ENCODE data around the gene MTOR.

MTOR gene

DNA sequence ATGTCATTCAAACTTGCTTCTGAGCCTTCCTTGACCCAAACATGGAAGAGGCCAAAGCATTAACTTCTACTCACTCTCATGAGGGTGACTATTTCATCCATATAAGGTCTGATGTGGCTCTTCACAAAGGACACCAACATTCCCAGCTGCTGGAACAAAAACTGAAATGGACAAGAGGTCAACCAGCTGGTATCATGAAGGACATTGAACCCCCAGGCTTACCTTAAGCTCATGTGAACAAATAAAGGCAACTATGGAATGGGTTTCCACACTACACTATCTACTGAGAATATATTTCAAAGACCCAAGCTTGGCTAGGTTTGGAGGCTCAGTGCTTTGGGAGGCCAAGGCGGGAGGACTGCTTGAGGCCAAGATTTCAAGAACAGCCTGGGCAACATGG, 46.3 kb downstream of the MTOR start:
- no peak for DNase-seq (ENCODE audit: low read depth)

DNA sequence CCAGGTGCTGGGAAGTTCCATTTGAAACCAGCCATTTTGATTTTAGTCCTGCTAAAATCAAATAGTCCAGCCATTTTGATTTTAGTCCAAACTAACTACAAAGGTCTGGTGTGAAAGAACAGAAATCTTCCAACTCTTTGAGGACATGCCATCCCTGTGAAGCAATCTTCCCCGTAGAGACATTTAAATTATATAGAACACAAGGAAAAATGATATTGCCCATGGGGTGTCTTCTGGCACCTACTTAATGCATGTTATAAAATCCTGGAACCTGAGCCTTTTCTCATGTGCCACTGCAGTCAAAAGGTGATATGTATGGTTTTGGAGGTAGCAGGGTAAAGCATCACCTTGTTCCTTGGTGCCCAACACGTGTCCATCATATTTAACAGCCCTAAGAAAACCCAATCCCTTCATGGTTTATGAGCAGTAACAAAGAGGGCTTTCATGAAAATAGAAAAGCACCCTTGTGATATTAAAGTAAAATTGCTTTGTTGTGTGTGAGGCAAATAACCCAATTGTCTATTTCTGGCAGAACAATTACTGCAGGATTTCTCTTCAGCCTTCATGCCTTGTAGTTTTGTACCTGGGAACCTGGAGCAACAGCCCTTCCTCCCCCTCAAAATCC, 46.9 kb downstream of the MTOR start:
- DNase-seq (ENCODE audit: low read depth) = no peak

DNA sequence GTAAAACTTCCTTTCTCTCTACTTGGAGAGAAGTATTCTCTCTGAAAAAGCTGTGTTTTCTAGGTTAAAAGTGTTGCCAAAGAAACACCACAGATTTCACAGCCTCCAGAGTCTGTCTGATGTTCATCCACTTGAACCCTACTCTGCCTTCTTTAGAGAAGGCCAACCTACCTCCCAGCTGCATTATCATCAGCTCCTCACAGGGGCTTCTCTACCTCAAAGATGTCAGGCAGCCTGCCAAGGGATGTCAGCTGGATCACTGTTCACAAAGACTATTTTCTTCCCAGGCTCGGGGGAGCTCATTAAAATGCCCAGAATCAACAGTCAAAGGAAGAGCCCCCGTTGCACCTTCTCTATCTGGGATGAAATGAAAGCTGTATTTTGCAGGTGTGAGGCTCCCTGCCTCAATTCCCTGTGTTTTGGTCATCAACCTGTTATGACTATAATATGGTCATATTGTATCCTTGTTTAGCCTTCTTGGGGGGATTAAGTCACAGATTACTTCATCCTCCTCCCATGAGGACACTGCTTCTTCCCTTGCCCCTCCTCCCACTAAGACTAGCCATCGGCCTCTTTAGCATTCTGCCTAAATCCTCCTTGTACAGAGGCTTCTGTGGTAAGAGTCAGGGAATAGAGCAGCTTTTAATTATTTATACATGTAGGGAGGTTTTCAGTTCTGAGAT, 47.5 kb downstream of the MTOR start:
- no peak for DNase-seq (ENCODE audit: low read depth)

DNA sequence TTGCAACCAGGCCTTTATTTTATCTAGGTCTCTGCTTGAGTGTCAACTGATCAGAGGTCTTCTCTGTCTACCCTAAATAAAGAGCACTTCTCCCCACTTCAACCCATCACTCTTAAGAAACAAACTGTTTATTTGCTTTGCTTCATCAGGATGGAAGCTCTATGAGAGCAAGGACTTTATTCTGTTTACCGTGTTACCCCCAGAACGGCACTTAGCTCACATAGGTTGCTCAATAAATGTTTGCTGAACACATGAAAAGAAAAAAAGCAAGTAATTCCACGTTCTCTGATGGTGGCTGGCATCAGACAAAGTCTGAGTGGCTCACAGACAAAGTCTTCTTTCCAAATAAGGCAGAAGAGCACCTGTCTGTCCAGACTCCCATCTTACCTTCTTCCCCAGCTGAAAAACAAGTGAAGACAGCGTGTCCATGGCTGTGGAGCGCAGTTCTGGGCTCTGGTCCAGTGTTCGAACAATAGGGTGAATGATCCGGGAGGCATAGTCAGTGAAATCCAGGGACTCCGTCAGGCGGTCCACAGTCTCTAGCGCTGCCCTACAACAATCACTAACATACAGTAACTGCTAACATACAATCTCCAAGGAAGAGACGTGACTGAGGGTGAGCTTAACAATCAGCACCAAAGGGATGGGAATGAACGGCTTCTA, 50.3 kb downstream of the MTOR start:
- no peak for DNase-seq (ENCODE audit: low read depth)

DNA sequence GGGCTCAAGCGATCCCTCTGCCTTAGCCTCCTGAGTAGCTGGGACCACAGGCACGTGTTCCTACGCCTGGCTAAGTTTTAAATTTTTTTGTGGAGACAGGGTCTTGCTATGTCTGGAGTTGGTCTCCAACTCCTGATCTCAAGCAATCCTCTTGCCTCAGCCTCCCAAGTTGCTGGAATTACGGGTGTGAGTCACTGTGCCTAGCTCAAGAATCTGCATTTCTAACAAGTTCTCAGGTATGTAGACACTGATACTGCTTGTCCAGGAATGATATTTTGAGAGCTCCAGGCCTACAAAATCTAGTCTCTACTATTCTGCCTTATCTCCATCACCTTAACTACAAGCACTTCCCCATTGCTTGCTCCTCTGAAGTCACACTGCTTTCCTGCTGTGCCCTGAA, 50.9 kb downstream of the MTOR start:
- no peak for DNase-seq (ENCODE audit: low read depth)

DNA sequence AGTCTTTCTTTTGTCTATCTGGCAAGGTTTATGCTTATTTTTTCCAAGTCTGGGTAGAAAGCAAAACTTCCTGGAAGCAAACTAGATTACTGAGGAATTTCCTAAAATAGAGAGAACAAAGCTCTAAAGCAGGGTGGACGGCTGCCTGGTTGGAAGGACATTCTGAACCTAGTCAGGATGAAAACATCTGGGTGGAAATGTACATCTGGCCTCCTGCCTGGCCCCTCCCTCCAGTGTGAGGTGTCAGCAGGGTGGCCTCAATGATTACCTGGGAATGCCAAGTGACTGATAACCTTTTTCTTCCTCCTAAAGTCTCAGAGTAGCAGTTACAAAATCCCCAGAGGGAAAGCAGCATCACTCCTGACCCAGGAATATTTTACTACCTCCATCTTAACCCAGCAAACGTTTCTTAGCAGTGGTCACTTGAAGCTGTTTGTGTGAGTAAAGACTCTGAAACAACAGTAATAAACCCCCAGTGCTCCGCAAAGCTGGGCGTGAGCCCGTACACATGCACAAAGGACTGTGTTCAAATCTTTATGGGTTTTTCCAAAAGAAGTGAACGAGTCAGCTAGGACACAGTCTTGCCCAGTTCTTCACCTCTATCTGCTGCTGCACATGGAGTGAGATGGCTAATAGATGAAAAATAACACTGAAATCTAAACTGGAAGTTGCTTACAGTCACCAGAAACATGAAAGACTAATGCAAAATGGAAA, 54.3 kb downstream of the MTOR start:
- DNase-seq (ENCODE audit: low read depth) = no peak

DNA sequence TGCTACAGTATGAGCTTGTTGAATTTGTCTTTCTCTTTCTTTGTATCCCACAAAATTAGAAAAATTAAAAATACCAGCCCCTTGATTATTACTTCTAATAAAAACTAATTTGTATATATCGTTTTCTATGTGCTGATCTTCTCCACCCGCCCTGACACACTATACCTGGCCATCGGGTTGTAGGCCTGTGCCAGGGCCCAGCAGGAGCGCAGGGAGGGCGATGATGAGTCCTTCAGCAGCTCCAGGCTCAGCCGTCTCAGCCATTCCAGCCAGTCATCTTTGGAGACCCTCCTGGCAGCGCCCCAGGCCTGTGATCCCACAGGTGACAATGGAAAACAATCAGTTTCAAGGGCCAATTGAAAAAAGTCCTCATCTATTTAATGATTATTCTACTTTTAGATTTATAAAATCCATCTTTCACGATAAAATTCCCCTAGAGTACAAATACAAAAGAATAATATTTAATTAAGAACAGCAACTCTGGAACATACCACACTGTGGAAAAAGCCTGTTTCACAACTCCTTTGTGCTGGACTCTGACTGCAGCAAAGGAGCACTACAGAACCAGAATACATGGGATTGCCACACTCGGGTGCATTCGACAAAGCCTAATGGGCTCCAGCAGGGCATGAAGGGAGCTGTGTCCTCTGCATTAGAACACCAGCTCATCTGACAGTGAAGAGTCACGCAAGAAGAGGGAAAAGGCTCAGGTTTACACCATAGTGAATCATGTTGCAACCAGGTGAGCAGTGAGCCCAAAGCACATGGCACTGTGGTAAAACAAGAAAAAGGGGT, 57.8 kb downstream of the MTOR start:
- no peak for DNase-seq (ENCODE audit: low read depth)

DNA sequence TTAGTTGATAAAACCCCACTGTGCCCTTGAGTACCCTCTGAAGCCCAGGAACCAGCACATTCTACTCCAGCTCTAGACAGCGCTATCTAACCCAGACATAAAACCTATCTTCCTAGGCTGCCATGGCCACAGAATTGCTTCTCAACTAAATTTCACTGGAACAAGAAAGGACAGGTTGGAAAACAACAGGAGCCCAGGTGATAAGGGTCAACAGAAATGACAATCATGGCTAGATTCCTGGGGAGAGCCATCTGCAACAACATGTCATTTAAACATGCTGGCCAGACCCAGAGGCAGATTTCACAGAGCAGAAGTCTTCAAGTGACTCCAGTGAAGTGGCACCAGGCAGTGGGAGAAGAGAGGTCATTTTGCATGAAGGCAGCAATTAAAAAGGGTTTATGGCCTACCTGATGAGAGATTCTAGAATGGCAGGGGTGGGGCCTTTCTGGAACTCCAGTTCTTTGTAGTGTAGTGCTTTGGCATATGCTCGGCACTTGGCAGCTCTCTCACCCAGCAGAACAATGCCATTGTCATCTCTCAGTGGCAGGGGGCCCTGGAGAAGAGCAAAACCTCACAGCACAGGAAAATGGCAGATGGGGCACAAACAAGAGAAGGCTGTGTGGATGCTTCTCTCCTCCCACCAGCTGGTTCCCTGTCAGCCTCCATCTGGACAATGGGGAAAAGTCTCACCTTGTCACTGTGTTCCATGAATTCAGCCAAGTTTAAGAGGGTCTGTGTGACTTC, 63.3 kb downstream of the MTOR start:
- no peak for DNase-seq (ENCODE audit: low read depth)

DNA sequence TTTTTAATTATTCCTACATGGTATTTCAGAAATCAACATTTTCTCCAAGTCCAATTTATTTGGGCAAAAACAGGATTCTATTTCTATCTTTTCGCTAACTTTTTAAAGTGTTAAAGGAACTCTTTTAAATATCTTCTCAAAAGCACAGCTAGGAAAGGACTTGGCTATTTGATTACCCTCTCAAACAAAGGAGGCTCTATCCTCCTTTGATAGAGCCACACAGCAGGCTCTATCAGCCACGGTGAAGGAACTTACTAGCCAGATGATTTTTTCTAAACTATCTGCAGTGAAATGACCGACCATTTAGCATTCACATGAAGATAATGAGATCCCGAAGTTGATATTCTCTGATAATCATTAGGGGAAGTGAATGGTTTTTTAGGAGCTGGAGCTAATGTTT, 64.1 kb downstream of the MTOR start:
- DNase-seq (ENCODE audit: low read depth) = no peak

DNA sequence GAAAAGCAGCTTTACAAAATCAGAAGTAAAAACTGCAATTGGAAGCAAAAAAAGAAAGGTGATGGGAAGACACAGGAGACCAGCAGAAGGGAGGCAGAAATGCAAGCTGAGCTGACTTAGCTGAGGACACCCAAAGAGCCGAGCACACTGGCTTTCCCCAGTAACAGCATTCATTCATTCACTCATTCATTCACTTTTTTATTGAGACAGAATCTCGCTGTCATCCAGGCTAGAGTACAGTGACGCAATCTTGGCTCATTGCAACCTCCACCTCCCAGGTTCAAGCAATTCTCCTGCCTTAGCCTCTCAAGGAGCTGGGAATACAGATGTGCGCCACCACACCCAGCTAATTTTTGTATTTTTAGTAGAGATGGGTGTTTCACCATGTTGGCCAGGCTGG, 65.0 kb downstream of the MTOR start:
- DNase-seq (ENCODE audit: low read depth) = no peak

DNA sequence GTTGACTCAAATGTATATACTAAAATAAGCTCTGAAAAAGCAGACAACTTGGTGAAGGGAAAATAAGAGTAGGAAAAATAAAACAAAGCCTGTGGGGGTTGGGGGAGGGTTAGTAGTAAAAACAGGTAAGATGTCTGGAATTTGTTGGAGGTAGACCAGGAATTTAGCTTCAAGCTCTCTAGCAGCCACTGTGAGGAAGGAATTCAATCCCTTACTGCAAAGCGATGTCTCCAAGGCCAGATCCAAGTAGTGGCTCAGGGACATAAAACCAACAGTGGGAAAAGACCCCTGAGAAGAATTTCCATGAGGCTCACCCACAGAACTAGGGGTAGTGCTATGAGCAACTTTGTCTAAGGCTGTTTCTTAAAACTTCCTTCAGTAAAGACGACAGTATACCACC, 65.4 kb downstream of the MTOR start:
- DNase-seq (ENCODE audit: low read depth) = no peak

DNA sequence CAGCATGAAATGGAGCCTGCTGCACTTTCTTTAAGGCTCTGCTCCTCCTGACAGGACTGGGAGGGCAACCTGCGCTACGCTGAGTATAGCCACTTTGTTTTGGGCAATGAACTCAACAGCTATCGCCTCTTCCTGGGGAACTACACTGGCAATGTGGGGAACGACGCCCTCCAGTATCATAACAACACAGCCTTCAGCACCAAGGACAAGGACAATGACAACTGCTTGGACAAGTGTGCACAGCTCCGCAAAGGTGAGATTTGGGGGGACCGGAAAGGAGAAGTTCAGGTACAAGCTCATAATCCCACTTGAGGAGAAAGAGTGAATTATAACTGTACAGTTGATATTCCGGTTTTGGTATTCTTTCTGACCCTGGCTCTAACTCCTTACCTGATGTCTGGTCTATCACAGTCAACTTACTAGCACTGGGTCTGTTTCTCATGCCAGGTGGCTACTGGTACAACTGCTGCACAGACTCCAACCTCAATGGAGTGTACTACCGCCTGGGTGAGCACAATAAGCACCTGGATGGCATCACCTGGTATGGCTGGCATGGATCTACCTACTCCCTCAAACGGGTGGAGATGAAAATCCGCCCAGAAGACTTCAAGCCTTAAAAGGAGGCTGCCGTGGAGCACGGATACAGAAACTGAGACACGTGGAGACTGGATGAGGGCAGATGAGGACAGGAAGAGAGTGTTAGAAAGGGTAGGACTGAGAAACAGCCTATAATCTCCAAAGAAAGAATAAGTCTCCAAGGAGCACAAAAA, 67.8 kb downstream of the MTOR start:
- no peak for DNase-seq (ENCODE audit: low read depth)

DNA sequence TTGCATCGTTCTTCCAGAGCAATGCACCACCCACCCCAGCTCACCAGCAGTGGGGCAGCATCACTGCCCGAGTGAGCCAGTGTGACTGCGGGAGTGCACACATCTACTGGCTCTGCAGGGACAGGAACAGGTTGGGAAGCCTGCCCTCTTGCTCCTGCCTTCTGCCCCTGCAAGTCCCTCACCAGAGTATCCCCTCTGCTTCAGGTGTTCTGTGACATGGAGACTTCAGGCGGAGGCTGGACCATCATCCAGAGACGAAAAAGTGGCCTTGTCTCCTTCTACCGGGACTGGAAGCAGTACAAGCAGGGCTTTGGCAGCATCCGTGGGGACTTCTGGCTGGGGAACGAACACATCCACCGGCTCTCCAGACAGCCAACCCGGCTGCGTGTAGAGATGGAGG, 69.0 kb downstream of the MTOR start:
- DNase-seq (ENCODE audit: low read depth) = no peak

DNA sequence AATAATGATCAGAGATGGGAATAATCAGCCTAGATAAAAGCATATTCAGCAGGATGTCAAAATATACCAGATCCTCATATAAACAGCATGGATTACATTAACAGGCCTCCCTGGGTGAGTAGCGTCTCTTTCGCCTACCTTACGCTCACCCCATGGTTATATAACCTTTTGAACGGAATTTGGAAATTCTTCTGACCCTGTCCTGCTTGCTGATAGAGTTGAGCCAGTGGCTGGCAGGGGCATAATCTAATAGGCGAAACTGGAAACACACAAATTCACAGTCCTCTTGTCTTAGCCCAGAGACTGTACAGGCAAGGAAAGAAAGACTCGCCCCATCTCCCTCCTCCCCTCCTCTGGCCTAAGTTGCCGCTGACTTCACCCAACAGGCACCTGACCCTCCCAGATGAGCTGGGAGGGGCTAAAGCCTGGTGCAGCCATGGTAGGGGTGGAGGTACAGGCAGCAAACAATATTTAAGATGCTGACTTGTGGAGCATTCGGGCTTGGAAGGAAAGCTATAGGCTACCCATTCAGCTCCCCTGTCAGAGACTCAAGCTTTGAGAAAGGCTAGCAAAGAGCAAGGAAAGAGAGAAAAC, 73.4 kb downstream of the MTOR start, which contains the start of gene ANGPTL7:
Gene ANGPTL7, plus strand, starts transcription at position 498 of the 594 bp plus-strand sequence. CDS start 225 bp downstream, outside the sequence.
- no peak for DNase-seq (ENCODE audit: low read depth)

DNA sequence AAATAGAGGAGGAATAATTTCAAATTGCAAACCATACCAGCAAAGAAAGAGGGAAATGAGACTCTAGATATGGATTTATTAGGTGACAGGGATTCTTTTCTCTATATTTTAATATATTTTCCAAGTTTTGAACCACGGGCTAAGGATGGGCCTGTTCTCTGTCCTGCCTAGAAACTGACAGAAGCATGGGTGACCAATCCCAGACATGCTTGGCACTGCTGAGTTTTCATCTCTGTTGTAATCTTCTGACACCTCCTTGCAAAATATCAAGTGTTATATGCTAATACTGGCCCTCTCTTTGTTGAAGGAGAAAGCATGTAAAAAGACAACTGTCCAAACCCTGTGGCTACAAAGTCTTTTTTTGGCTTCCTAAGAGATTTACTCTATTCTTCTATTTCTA, 74.0 kb downstream of the MTOR start:
- no peak for DNase-seq (ENCODE audit: low read depth)

DNA sequence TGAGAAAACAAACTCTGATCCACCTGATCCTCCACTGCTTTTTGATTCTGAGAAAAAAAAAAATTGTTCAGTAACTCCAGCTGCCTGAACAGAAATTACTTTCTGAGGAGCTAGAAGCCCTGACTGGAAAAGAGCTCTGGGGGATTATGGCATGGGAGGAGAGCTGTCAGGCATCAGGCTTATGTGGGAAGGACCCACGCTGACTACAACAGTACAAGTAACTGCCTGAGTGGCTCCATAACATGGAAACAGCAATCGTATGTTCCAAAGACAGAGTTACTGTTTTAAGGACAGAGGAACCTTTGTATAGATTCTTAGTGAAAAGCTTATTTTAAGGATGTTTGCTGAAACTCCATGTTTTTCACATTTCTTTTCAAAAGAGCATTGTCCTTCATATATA, 74.4 kb downstream of the MTOR start:
- no peak for DNase-seq (ENCODE audit: low read depth)

DNA sequence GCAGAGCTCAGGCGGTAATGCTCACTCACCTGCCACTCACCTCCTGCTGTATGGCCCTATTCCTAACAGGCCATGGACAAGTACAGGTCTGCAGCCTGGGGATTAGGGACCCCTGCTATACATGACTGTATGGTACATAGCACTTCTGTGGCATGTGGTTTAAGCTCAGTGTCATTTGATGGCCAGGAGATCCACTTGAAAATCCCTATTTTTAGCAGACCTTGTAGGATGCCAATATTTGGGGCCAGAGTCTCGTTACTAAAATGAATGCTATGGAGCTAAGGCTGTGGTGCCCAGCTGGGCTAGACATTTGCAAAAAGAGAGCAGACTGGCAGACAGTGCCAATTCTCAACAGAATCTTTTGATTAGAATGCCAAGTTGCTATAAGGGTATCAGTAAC, 74.9 kb downstream of the MTOR start:
- DNase-seq (ENCODE audit: low read depth) = no peak

DNA sequence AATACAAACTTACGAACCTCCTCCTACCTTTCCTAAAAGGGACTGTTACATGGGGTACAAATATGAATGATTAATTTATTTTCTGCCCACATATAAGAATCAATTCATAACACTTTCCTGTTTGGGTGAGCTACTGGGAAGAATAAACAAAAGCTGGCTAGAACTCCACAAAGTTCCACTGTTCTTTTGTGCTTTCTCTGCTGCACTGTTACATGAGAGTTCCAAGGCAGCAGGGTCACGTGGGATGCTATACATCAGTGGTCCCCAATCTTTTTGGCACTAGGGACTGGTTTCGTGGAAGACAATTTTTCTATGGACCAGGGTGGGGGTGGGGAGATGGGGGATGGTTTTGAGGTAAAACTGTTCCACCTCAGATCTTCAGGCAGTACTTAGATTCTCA, 75.4 kb downstream of the MTOR start:
- DNase-seq (ENCODE audit: low read depth) = no peak

DNA sequence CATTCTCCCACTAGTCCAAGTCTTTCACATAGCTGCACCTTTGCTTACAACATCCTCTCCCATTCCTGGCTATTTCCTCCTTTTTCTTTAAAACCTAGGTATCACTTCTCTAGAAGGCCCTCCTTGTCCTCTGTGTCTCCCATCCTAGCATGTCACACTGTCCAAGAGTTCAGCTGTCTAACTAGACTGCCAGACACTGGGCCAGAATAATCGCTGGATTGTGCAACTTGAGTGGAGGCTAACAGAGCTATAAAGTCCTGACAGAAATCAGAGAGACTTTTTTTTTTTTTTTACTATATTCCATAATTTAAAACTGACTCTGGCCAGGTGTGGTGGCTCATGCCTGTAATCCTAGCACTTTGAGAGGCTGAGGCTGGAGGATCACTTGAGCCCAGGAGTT, 77.4 kb downstream of the MTOR start:
- no peak for DNase-seq (ENCODE audit: low read depth)

DNA sequence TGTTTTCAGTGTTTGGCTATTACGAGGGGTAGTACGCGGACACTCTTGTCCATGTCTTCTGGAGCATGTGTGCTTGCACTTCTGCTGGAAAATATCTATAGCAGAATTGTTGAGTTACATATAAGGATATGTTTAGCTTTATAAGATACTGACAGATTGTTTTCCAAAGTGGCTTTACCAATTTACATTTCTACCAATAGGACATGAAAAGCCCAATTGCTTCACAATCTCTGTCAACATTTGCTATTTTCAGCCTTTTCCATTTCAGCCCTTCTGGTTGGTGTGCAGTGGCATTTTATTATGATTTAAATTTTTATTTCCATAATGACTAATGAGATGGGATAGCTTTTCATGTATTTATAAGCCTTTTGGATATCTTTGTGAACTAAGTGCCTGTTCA, 79.5 kb downstream of the MTOR start:
- DNase-seq (ENCODE audit: low read depth) = no peak
